IPS-18a (cell line): Measurements from ENCODE around the gene MYF5.
"Not testable (repeated sequence)": the region's sequence is repeated elsewhere in the genome, so short reads cannot be mapped to it uniquely, and the experiment has no call there.

Source experiments
- H3K27ac ChIP-seq: one replicate; pipeline ENCODE4 v1.5.1; 2013; ENCODE audit warnings: low read length
- H3K27me3 ChIP-seq: one replicate; pipeline ENCODE4 v1.6.1; 2013; ENCODE audit warnings: mild to moderate bottlenecking, low read length; ENCODE audit not compliant: control insufficient read depth, insufficient read depth
- H3K36me3 ChIP-seq: one replicate; pipeline ENCODE4 v1.6.1; 2013; ENCODE audit warnings: low read depth, low read length; ENCODE audit not compliant: control insufficient read depth
- H3K4me1 ChIP-seq: one replicate; pipeline ENCODE4 v1.6.1; 2013; ENCODE audit warnings: low read depth, low read length; ENCODE audit not compliant: control insufficient read depth
- H3K4me3 ChIP-seq: one replicate; pipeline ENCODE4 v1.5.1; 2013; ENCODE audit warnings: low read length
- H3K9ac ChIP-seq: one replicate; pipeline ENCODE4 v1.6.1; 2013; ENCODE audit warnings: mild to moderate bottlenecking, low read length, moderate library complexity
- H3K9me3 ChIP-seq: one replicate; pipeline ENCODE4 v1.6.1; 2013; ENCODE audit warnings: low read depth, low read length; ENCODE audit not compliant: control insufficient read depth

Gene MYF5

DNA sequence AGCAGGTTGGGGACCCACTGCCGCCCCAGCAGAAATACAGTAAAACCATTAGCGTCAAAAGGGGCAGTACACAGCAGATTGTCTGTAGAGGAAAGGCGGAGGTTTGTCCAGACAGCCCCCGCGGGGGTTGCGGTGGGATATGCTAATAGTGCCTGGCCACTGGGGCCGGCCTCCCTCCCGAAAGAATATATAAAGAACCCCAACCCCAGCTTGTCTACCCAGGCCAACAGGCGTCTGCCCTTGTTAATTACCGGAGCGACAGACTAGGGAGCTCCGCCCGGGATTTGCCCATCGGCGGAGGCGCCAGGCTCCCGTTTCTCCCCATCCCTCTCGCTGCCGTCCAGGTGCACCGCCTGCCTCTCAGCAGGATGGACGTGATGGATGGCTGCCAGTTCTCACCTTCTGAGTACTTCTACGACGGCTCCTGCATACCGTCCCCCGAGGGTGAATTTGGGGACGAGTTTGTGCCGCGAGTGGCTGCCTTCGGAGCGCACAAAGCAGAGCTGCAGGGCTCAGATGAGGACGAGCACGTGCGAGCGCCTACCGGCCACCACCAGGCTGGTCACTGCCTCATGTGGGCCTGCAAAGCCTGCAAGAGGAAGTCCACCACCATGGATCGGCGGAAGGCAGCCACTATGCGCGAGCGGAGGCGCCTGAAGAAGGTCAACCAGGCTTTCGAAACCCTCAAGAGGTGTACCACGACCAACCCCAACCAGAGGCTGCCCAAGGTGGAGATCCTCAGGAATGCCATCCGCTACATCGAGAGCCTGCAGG is at the start of gene MYF5:
MYF5 (plus strand) TSS at position 217 of the 774 bp plus-strand sequence; CDS start at position 369, 152 bp downstream.
- H3K9ac ChIP-seq = no peak within 1 kb of the TSS
- peaks cover 56% of the 10 kb centered on the region for H3K27me3 ChIP-seq
- no peaks in the 10 kb centered on the region for H3K36me3 ChIP-seq
- no peak within 1 kb of the TSS for H3K4me3 ChIP-seq
- H3K4me1 ChIP-seq = peaks cover 32% of the 10 kb centered on the region
- no peak within 1 kb of the TSS for H3K27ac ChIP-seq
- no peaks in the 10 kb centered on the region for H3K9me3 ChIP-seq

DNA sequence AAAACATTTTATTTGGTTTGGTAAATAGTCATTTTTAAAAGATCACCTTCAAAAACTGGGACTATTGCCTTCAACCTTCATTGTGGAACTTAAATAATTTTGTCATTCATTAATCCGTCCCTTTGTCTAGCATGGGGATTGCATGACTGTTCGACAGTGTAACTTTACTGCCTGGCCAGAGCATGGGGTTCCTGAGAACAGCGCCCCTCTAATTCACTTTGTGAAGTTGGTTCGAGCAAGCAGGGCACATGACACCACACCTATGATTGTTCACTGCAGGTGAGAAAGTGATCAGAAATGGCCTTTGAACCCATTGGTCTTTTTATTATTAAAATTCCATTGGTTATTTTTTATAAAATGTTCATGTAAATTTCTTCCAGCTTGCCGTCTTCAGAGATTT is 46.5 kb upstream of the MYF5 start:
- Histone ChIP-seq H3K4me1 (no peaks in the 10 kb centered on the region), H3K27ac (no peak overlapping the region), H3K27me3 (no peaks in the 10 kb centered on the region), H3K9ac (no peak overlapping the region), H3K36me3 (no peaks in the 10 kb centered on the region), H3K4me3 (no peak overlapping the region), H3K9me3 (no peaks in the 10 kb centered on the region)

DNA sequence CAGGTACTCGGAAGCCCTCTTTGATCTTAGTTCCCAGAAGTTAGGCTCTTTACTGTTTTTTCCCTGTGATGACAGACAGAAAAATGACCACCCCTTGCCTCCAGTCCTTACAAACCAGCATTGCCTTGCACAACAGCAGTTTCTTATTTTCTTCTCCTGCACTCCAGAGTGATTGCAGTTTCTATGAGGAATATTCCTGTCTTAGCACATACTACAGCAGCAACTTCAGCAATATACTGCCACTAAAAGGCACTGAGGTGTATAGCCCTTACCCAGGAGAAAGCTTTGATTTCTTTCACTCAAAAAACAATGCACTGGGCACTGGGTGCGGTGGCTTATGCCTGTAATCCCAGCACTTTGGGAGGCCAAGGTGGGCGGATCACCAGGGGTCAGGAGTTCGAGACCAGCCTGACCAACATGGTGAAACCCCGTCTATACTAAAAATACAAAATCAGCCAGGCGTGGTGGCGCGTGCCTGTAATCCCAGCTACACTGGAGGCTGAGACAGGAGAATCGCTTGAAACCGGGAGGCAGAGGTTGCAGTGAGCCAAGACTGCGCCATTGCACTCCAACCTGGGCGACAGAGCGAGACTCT is 40.6 kb upstream of the MYF5 start:
- H3K27ac ChIP-seq, H3K27me3 ChIP-seq, H3K9me3 ChIP-seq, H3K4me3 ChIP-seq, H3K36me3 ChIP-seq, H3K4me1 ChIP-seq, H3K9ac ChIP-seq: not testable (repeated sequence)

DNA sequence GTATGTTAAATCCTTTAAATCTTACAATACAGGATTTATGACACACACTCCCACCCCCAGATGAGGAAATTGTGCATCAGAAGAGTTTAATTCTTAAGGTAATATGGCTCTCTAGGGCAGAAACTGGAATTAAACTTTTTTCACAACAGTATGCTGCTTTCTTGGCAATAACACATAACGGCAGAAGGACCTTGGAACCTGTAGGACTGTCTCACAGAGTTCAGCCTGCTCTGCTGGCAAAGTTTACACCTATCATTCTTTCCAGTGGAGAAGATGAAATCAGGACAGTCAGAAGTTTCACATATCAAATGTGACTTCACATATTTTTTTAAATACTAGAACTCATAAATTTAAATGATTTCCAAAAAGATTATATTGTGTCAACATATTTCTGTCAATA is 39.9 kb upstream of the MYF5 start:
- Histone ChIP-seq H3K9ac (no peak overlapping the region), H3K27ac (no peak overlapping the region), H3K9me3 (no peaks in the 10 kb centered on the region), H3K4me1 (no peaks in the 10 kb centered on the region), H3K27me3 (no peaks in the 10 kb centered on the region), H3K4me3 (no peak overlapping the region), H3K36me3 (no peaks in the 10 kb centered on the region)

DNA sequence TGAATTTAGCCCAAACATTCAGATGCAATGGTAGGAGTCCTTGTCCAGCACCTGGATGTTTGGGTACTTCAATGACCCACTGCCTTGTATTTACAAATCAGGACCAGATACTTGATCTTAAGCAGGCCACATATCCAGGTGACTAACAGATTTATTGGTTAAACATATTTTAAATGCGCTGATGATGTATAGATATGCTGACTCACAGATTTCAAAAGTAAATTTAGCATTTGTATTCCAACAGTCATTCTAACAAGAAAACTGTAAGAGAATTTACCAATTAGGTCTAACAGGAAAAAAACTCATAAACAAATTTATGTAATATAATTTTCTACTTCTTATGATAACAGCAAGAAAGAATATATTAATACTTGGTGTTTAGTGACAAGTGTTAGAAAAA is 38.7 kb upstream of the MYF5 start:
- H3K36me3 ChIP-seq = no peaks in the 10 kb centered on the region
- no peak overlapping the region for H3K27ac ChIP-seq
- H3K9ac ChIP-seq = no peak overlapping the region
- no peak overlapping the region for H3K4me3 ChIP-seq
- H3K27me3 ChIP-seq = no peaks in the 10 kb centered on the region
- no peaks in the 10 kb centered on the region for H3K9me3 ChIP-seq
- H3K4me1 ChIP-seq = peaks cover under 1% of the 10 kb centered on the region

DNA sequence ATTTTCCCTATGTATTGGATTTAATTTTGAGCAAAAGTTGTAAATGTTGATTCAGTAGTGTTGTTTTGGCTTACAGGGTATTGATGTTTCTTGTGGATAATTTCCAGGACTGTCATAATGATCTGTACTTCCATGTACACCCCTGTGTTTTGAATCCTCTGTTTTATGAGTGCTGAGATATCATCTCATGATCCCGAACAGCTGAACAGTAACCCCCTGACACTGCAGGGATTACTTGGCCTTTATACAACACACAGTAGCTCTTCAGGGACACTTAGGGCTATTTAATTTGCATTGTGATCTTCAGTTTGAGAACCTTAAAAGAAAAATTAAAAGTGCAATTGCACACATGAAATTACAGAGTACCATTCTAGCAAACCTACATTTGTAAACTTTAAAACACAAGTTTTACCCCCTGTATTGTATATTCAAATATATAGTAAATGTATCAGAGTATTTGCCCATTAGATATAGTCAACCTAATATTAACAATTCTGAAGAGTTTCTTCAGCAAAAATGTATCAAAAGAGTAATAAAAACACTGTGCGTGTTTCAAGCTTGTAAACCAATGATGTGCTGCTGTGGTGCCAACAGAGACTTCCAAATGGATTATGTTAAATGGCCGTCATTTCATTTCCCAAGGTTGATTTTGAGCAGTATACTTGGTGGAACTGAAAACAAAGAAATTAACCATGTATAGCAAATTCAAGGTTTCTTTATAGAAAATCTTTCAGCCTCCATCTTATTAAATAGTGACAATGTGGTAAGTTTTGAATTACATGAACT is 37.2 kb upstream of the MYF5 start:
- Histone ChIP-seq H3K36me3 (no peaks in the 10 kb centered on the region), H3K27me3 (no peaks in the 10 kb centered on the region), H3K9me3 (no peaks in the 10 kb centered on the region), H3K27ac (no peak overlapping the region), H3K4me1 (peaks cover 10% of the 10 kb centered on the region), H3K4me3 (no peak overlapping the region), H3K9ac (no peak overlapping the region)

DNA sequence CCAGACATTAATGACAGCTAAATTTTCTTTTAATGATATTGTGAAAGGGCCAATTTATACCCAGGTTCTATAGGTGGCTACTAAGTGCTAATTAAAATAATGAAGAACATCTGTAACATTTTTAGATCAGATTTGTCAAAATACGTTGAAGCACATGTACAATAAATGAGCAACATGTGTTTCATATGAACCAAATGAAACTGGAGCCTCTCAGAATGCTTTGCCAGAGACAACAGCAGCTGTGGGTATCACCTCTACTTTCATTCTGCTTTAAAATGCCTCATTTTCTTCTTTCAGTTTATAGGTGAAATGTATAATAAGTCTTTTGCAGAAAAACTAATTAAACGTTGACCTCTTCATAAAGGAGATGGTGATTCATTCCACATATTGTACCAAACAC is 35.4 kb upstream of the MYF5 start:
- Histone ChIP-seq H3K4me1 (peaks cover 12% of the 10 kb centered on the region), H3K9ac (no peak overlapping the region), H3K9me3 (no peaks in the 10 kb centered on the region), H3K27ac (no peak overlapping the region), H3K27me3 (no peaks in the 10 kb centered on the region), H3K36me3 (no peaks in the 10 kb centered on the region), H3K4me3 (no peak overlapping the region)

DNA sequence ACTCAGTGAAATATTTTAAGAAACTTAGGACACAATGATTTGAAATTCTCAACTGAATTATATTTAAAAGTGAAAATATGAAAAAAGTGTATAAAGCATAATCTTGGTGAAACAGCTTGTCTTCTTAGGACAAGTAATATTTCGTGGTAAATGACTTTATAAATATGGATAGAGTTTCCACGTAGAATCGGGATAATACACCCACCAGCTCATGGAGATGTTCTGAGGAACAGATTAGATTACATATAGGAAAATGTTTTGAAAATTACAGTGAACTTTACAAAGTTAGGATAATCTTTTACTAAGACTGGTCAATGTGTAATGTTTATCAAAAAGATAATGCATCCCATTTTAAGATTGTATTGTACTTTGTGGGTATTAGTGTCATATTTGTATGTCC is 34.9 kb upstream of the MYF5 start:
- no peak overlapping the region for H3K9ac ChIP-seq
- H3K4me3 ChIP-seq = no peak overlapping the region
- no peak overlapping the region for H3K27ac ChIP-seq
- no peaks in the 10 kb centered on the region for H3K9me3 ChIP-seq
- no peaks in the 10 kb centered on the region for H3K36me3 ChIP-seq
- no peaks in the 10 kb centered on the region for H3K27me3 ChIP-seq
- H3K4me1 ChIP-seq = peaks cover 12% of the 10 kb centered on the region

DNA sequence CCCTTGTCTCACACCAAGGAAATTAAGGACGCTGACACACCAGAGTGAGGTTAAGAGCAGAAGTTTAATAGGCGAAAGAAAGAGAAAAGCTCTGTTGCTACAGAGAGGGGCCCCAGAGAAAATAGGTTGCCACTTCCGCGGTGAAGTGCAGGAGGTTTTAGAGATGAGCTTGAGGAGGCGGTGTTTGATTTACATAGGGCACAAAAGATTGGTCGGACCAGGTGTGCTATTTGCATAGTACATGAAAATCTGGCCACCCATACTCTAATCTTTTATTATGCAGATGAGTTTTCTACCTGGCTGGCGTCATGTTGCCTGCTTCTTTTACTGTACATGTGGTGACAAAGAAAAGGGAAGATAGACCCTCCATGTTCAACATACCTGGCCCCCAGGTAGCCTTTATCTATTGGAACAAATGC is 32.6 kb upstream of the MYF5 start:
- Histone ChIP-seq H3K9ac (peak overlapping the region; percentile 67), H3K9me3 (no peaks in the 10 kb centered on the region), H3K4me3 (peak overlapping the region; percentile 39), H3K27me3 (no peaks in the 10 kb centered on the region), H3K36me3 (no peaks in the 10 kb centered on the region), H3K4me1 (peaks cover 12% of the 10 kb centered on the region), H3K27ac (peak overlapping the region; percentile 74)

DNA sequence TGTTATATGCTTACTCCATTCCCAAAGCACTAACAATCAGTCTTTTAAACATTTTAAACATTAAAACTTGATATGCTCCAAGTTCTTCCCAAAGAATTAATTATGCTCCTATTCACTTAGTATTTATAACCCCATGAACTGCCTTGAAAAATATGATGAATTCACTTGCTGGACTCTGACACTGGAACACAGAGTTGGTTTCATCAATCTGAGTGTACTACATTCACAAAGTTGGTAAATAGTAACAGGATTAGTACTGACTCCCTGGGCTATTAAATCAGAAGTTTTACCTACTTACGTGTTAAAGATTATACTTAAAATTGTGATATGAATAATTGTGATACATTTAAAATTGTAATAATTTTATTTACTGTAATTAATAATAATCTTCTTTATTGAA is 26.6 kb upstream of the MYF5 start:
- Histone ChIP-seq H3K9me3 (no peaks in the 10 kb centered on the region), H3K4me1 (no peaks in the 10 kb centered on the region), H3K36me3 (no peaks in the 10 kb centered on the region), H3K27me3 (no peaks in the 10 kb centered on the region), H3K9ac (no peak overlapping the region), H3K27ac (no peak overlapping the region), H3K4me3 (no peak overlapping the region)

DNA sequence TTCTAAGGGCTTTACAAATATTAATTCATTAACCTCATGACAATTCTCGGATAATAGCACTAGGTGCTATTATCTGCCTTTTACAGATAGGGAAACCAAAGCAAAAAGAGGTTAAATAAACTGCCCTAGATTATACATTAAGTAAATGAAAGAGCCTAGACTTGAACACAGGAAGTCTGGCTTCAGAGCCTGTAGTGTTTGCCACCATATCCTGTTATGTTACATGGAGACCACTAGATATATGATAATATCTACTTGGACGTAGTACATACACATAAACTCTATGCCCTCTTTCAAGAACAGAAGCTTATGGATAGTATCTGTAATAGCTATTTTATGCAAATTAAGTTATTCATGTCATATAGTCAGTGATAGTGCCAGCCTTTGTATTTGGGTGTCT is 26.2 kb upstream of the MYF5 start:
- Histone ChIP-seq H3K27ac (no peak overlapping the region), H3K9me3 (no peaks in the 10 kb centered on the region), H3K36me3 (no peaks in the 10 kb centered on the region), H3K4me1 (no peaks in the 10 kb centered on the region), H3K9ac (no peak overlapping the region), H3K27me3 (no peaks in the 10 kb centered on the region), H3K4me3 (no peak overlapping the region)
